Body of pancreas (tissue), 4 donors: ENCODE results near the gene DOHH. TPM values are rescaled to one million over a fixed set of nuclear protein-coding genes. Genes with fewer than 3 reads are reported as not detected.

Source experiments
- ATAC-seq: fragments of 150-250 bp; one replicate; pipeline ENCODE4 v1.9.1; 2016
- DNase-seq, 4 donors: peaks; one replicate each; pipeline ENCODE4 v3.0.0-alpha.2; 2019
- H3K27ac ChIP-seq, 4 donors: fragments of 200-600 bp; sonication (generic); 1 replicate in 3 of 4; 2 replicates in 1 of 4; pipeline versions ENCODE4 v1.5.1 to v1.6.1; 2016 to 2019; ENCODE audit warnings: mild to moderate bottlenecking in 1 of 4, mixed read lengths in 1 of 4, moderate library complexity in 1 of 4
- H3K27me3 ChIP-seq, 2 donors: fragments of 200-600 bp; sonication (generic); one replicate each; pipeline ENCODE4 v1.6.0; 2016; ENCODE audit warnings: mild to moderate bottlenecking in 1 of 2
- H3K36me3 ChIP-seq, 2 donors: fragments of 200-600 bp; sonication (generic); replicated peaks in 1 of 2; 2 replicates each; pipeline ENCODE4 v1.5.1; 2016; ENCODE audit warnings: low read depth in 2 of 2; ENCODE audit not compliant: insufficient read depth in 1 of 2
- H3K4me1 ChIP-seq: fragments of 200-600 bp; sonication (generic); one replicate; pipeline ENCODE4 v1.6.0; 2016
- H3K4me3 ChIP-seq, 2 donors: fragments of 200-600 bp; sonication (generic); 1 replicate in 1 of 2; 2 replicates in 1 of 2; pipeline ENCODE4 v1.5.1; 2016 to 2019
- H3K9me3 ChIP-seq, 3 donors: fragments of 200-600 bp; sonication (generic); 1 replicate in 2 of 3; 2 replicates in 1 of 3; pipeline ENCODE4 v1.5.1; 2016
- CTCF ChIP-seq, 7 experiments: fragments of 450-650 bp in 4 of 7; fragments of 200-600 bp in 3 of 7; sonication (generic) in 3 of 7; IDR thresholded peaks; one replicate each; pipeline ENCODE4 v1.5.1; 2016 to 2019; ENCODE audit warnings: antibody characterized with exemption in 7 of 7
- POLR2A ChIP-seq, 3 donors: fragments of 450-650 bp; IDR thresholded peaks; one replicate each; pipeline ENCODE4 v1.6.1; 2016; ENCODE audit warnings: antibody characterized with exemption in 3 of 3, mild to moderate bottlenecking in 2 of 3
- WGBS, 2 donors: methylation state at CpG; one replicate each; pipeline ENCODE4 v1.1.5; 2017; 5-methylcytosine and 5-hydroxymethylcytosine counted together
- intact Hi-C: fragments of 100-400 bp; cut with DNase I; formaldehyde crosslinking; loops from one replicate; pipeline ENCODE4 v1.15.1; 2023
- total RNA-seq, 2 donors: library from RNA; depleted of rRNA; stranded (reverse); fragments of >200 nt; gene quantifications; one replicate each; pipeline ENCODE4 v1.1.0, GENCODE V29; 2016

Gene DOHH
- total RNA-seq, 2 donors from 2014 or later: 9.3 to 17.5 TPM

GRCh38 chr19:3506384-3507340, 6.2 kb upstream of the DOHH start:
- Histone ChIP-seq H3K27me3 (no peaks in the 10 kb centered on the region), H3K27ac (peak overlapping the region; percentile 48 to 91 (median 86)), H3K4me3 (peak overlapping the region; percentile 57 to 81), H3K36me3 (no peaks in the 10 kb centered on the region), H3K9me3 (no peaks in the 10 kb centered on the region), H3K4me1 (peaks cover 23% of the 10 kb centered on the region)
- peak; percentile 1 for ATAC-seq
- WGBS, 2 donors: 0% methylated on average over 33 to 69 of the region's 69 CpGs
- intact Hi-C loops: no loop called here
- TF ChIP-seq CTCF (IDR thresholded peaks at IDR 0.05): no peak
- peak; percentile 25 to 55 (median 38) for DNase-seq

- H3K4me1 ChIP-seq: peaks cover 27% of the 10 kb centered on the region
- intact Hi-C loops: no loop called here
- peak within 1 kb of the TSS; percentile 76 to 91 (median 86) for H3K27ac ChIP-seq
- DNase-seq: peak; percentile 99 to 100 (median 99)
- 1 to 6% methylated on average over 2 to 55 of the region's 79 CpGs for WGBS, 2 donors
- TF ChIP-seq CTCF (IDR thresholded peaks at IDR 0.05) (peak in 1 of 7 experiments; percentile 22), POLR2A (IDR thresholded peaks at IDR 0.05) (peak; percentile 56 to 81 (median 77))
- peak within 1 kb of the TSS; percentile 57 to 81 for H3K4me3 ChIP-seq
- no peaks in the 10 kb centered on the region for H3K9me3 ChIP-seq
- peak; percentile 96 for ATAC-seq
- no peaks in the 10 kb centered on the region for H3K36me3 ChIP-seq
- no peaks in the 10 kb centered on the region for H3K27me3 ChIP-seq
These were observed 5.3 kb upstream of the DOHH start, which contains the start of gene FZR1 for GRCh38 chr19:3505598-3506383. FZR1 (plus strand) TSS chr19:3506311; CDS start chr19:3522990, 16,679 bp downstream.

GRCh38 chr19:3504735-3505134, 4.3 kb upstream of the DOHH start:
- Histone ChIP-seq H3K9me3 (no peaks in the 10 kb centered on the region), H3K36me3 (no peaks in the 10 kb centered on the region), H3K27ac (no peak overlapping the region), H3K4me3 (no peak overlapping the region), H3K27me3 (no peaks in the 10 kb centered on the region), H3K4me1 (peaks cover 30% of the 10 kb centered on the region)
- TF ChIP-seq CTCF (IDR thresholded peaks at IDR 0.05) (no peak), POLR2A (IDR thresholded peaks at IDR 0.05) (no peak)
- ATAC-seq (no peak), DNase-seq (no peak)
- 64 to 79% methylated on average over 5 of the region's 5 CpGs for WGBS, 2 donors
- intact Hi-C loops: no loop called here

- 72 to 74% methylated on average over 8 to 13 of the region's 13 CpGs for WGBS, 2 donors
- intact Hi-C loops: no loop called here
- Histone ChIP-seq H3K27ac (no peak overlapping the region), H3K4me1 (peaks cover 33% of the 10 kb centered on the region), H3K4me3 (no peak overlapping the region), H3K27me3 (no peaks in the 10 kb centered on the region), H3K36me3 (no peaks in the 10 kb centered on the region), H3K9me3 (no peaks in the 10 kb centered on the region)
- ATAC-seq (no peak), DNase-seq (no peak)
- no peak for TF ChIP-seq CTCF (IDR thresholded peaks at IDR 0.05)
- TF ChIP-seq POLR2A (IDR thresholded peaks at IDR 0.05): no peak
These were observed 2.6 kb upstream of the DOHH start for GRCh38 chr19:3503036-3503572.
